HepG2 (cell line): ENCODE measurements around the gene NCOA1.

Source experiments
- ATM ChIP-seq: fragments of 450-650 bp; IDR thresholded peaks from 2 replicates; pipeline ENCODE4 v1.7.1; 2017; ENCODE audit warnings: mild to moderate bottlenecking, borderline replicate concordance
- CTCF ChIP-seq: sonication (generic); formaldehyde crosslinking; IDR thresholded peaks from 2 replicates; pipeline ENCODE4 v1.5.0; 2020; ENCODE audit warnings: mild to moderate bottlenecking, missing genetic modification reagents, moderate library complexity
- FOXM1 ChIP-seq: sonication (generic); formaldehyde crosslinking; IDR thresholded peaks from 2 replicates; pipeline ENCODE4 v1.5.0; 2020; ENCODE audit warnings: missing genetic modification reagents
- JUND ChIP-seq: sonication (generic); formaldehyde crosslinking; IDR thresholded peaks from 2 replicates; pipeline ENCODE4 v1.8.0; 2022; ENCODE audit warnings: mild to moderate bottlenecking, missing genetic modification reagents
- MLX ChIP-seq: IDR thresholded peaks from 2 replicates; pipeline ENCODE4 v1.6.1; 2016
- PBX3 ChIP-seq: sonication (generic); formaldehyde crosslinking; IDR thresholded peaks from 2 replicates; pipeline ENCODE4 v1.8.1; 2023; ENCODE audit warnings: missing genetic modification reagents, inconsistent platforms, borderline replicate concordance
- SMC3 ChIP-seq: IDR thresholded peaks from 2 replicates; pipeline ENCODE4 v1.6.1; 2011; ENCODE audit warnings: low read length, improper control_type of control experiment
- ZBTB8A ChIP-seq: sonication (generic); formaldehyde crosslinking; IDR thresholded peaks from 2 replicates; pipeline ENCODE4 v1.4.0; 2020; ENCODE audit warnings: mild to moderate bottlenecking, low read depth, missing genetic modification reagents, borderline replicate concordance
- ZNF121 ChIP-seq: sonication (generic); formaldehyde crosslinking; IDR thresholded peaks from 2 replicates; pipeline ENCODE4 v1.5.0; 2020; ENCODE audit warnings: mild to moderate bottlenecking, missing genetic modification reagents
- ZNF24 ChIP-seq: fragments of 450-650 bp; IDR thresholded peaks from 2 replicates; pipeline ENCODE4 v1.6.1; 2017; ENCODE audit warnings: antibody characterized with exemption, mild to moderate bottlenecking
- ZNF816 ChIP-seq: sonication (generic); formaldehyde crosslinking; IDR thresholded peaks from 2 replicates; pipeline ENCODE4 v1.8.0; 2022; ENCODE audit warnings: missing genetic modification reagents, mild to moderate bottlenecking, borderline replicate concordance

- TF ChIP-seq ZNF24 (no peak), ZBTB8A (CRISPR knock-in tag) (no peak), ATM (no peak), CTCF (no peak), SMC3 (no peak), ZNF121 (no peak), ZNF816 (CRISPR knock-in tag) (no peak), JUND (CRISPR knock-in tag) (no peak), PBX3 (CRISPR knock-in tag) (no peak), MLX (CRISPR knock-in tag) (no peak), FOXM1 (CRISPR knock-in tag) (no peak)
Observed at GRCh38 chr2:24720310-24720709, 229.3 kb downstream of the NCOA1 start.
